HepG2 (cell line): ENCODE data around the gene SPRY1. TPM values are rescaled to one million over a fixed set of nuclear protein-coding genes. Genes with fewer than 3 reads are reported as not detected.
A peak's percentile ranks its signal among the peaks of the same experiment; 100 is the strongest.

Source experiments
- ARID4A ChIP-seq: sonication (generic); formaldehyde crosslinking; IDR thresholded peaks from 2 replicates; pipeline ENCODE4 v1.5.0; 2020; ENCODE audit warnings: mild to moderate bottlenecking, missing genetic modification reagents, borderline replicate concordance
- CBX2 ChIP-seq, 2 experiments: fragments of 200-600 bp in 1 of 2; sonication (generic); formaldehyde crosslinking in 1 of 2; IDR thresholded peaks; 2 replicates each; pipeline versions ENCODE4 v1.7.0 to v1.8.1; 2018 to 2022; ENCODE audit warnings: low read depth in 2 of 2, low read length in 1 of 2, mild to moderate bottlenecking in 1 of 2, missing genetic modification reagents in 1 of 2
- CC2D1A ChIP-seq: sonication (generic); formaldehyde crosslinking; IDR thresholded peaks from 2 replicates; pipeline ENCODE4 v1.8.1; 2023; ENCODE audit warnings: mild to moderate bottlenecking, missing genetic modification reagents
- CHD4 ChIP-seq: fragments of 200-600 bp; sonication (generic); IDR thresholded peaks from 2 replicates; pipeline ENCODE4 v1.7.0; 2017; ENCODE audit warnings: mild to moderate bottlenecking, low read length, borderline replicate concordance
- ELF1 ChIP-seq: sonication (generic); formaldehyde crosslinking; IDR thresholded peaks from 2 replicates; pipeline ENCODE4 v1.4.0; 2020; ENCODE audit warnings: missing genetic modification reagents
- ELF3 ChIP-seq: IDR thresholded peaks from 2 replicates; pipeline ENCODE4 v1.6.1; 2016; ENCODE audit warnings: missing genetic modification reagents, missing compliant biosample characterization
- ELK4 ChIP-seq: sonication (generic); formaldehyde crosslinking; IDR thresholded peaks from 2 replicates; pipeline ENCODE4 v1.9.0; 2021; ENCODE audit warnings: missing genetic modification reagents, borderline replicate concordance
- FOXP4 ChIP-seq: sonication (generic); formaldehyde crosslinking; IDR thresholded peaks from 2 replicates; pipeline ENCODE4 v1.4.0; 2020; ENCODE audit warnings: missing genetic modification reagents
- HDAC1 ChIP-seq: sonication (generic); formaldehyde crosslinking; IDR thresholded peaks from 2 replicates; pipeline ENCODE4 v1.5.1; 2020; ENCODE audit warnings: mild to moderate bottlenecking, missing genetic modification reagents
- MEIS2 ChIP-seq: sonication (generic); formaldehyde crosslinking; IDR thresholded peaks from 2 replicates; pipeline ENCODE4 v1.9.0; 2021; ENCODE audit warnings: mild to moderate bottlenecking, missing genetic modification reagents
- RBM22 ChIP-seq: fragments of 200-400 bp; formaldehyde crosslinking; optimal IDR thresholded peaks from 2 replicates; pipeline ENCODE3; 2017; ENCODE audit warnings: mild to moderate bottlenecking, low read length, moderate library complexity
- RXRB ChIP-seq: IDR thresholded peaks from 2 replicates; pipeline ENCODE4 v1.6.1; 2016; ENCODE audit warnings: borderline replicate concordance, missing genetic modification reagents, missing compliant biosample characterization
- TBX2 ChIP-seq: sonication (generic); formaldehyde crosslinking; IDR thresholded peaks from 2 replicates; pipeline ENCODE4 v1.5.0; 2020; ENCODE audit warnings: missing genetic modification reagents, mild to moderate bottlenecking, borderline replicate concordance
- TFDP2 ChIP-seq: sonication (generic); formaldehyde crosslinking; IDR thresholded peaks from 2 replicates; pipeline ENCODE4 v1.4.0; 2020; ENCODE audit warnings: missing genetic modification reagents
- TOE1 ChIP-seq: sonication (generic); formaldehyde crosslinking; IDR thresholded peaks from 2 replicates; pipeline ENCODE4 v1.4.0; 2020; ENCODE audit warnings: mild to moderate bottlenecking, missing genetic modification reagents
- ZFP37 ChIP-seq: sonication (generic); formaldehyde crosslinking; IDR thresholded peaks from 2 replicates; pipeline ENCODE4 v1.4.0; 2020; ENCODE audit warnings: missing genetic modification reagents, borderline replicate concordance
- ZFY ChIP-seq: sonication (generic); formaldehyde crosslinking; IDR thresholded peaks from 2 replicates; pipeline ENCODE4 v1.4.0; 2020; ENCODE audit warnings: missing genetic modification reagents
- ZMAT3 ChIP-seq: sonication (generic); formaldehyde crosslinking; conservative IDR thresholded peaks from 2 replicates; pipeline ENCODE4 v1.7.0; 2021; ENCODE audit warnings: missing genetic modification reagents
- ZNF10 ChIP-seq: sonication (generic); formaldehyde crosslinking; IDR thresholded peaks from 2 replicates; pipeline ENCODE4 v1.4.0; 2020; ENCODE audit warnings: mild to moderate bottlenecking, low read depth, missing genetic modification reagents, borderline replicate concordance
- ZNF232 ChIP-seq: sonication (generic); formaldehyde crosslinking; IDR thresholded peaks from 2 replicates; pipeline ENCODE4 v1.4.0; 2020; ENCODE audit warnings: missing genetic modification reagents, borderline replicate concordance
- ZNF263 ChIP-seq: sonication (generic); formaldehyde crosslinking; IDR thresholded peaks from 2 replicates; pipeline ENCODE4 v1.4.0; 2020; ENCODE audit warnings: missing genetic modification reagents
- ZNF737 ChIP-seq: sonication (generic); formaldehyde crosslinking; IDR thresholded peaks from 2 replicates; pipeline ENCODE4 v1.5.0; 2020; ENCODE audit warnings: missing genetic modification reagents, mild to moderate bottlenecking, borderline replicate concordance
- ZNF781 ChIP-seq: sonication (generic); formaldehyde crosslinking; IDR thresholded peaks from 2 replicates; pipeline ENCODE4 v1.5.1; 2020; ENCODE audit warnings: borderline replicate concordance, mild to moderate bottlenecking, missing genetic modification reagents; ENCODE audit errors: not compliant biosample characterization
- polyA plus RNA-seq, 8 experiments: library from polyadenylated mRNA; depleted of rRNA in 3 of 8; stranded (reverse) in 7 of 8; unstranded in 1 of 8; fragments of >200 nt; fragmentation: Illumina TruSeq in 4 of 8; extraction: Trizol in 4 of 8; gene quantifications; 2 replicates each; pipeline versions ENCODE4 v1.2.1 to v1.2.3, GENCODE V29; 2011 to 2016; ENCODE audit warnings: low read depth in 4 of 8, missing spikeins in 1 of 8, mixed read lengths in 1 of 8; ENCODE audit not compliant: insufficient read depth in 1 of 8
- total RNA-seq, 5 experiments: library from RNA; depleted of rRNA; stranded (reverse); fragments of >200 nt; fragmentation: Illumina TruSeq; extraction: Trizol; gene quantifications; 2 replicates each; pipeline ENCODE4 v1.2.3, GENCODE V29; 2016; ENCODE audit warnings: low read depth in 1 of 5

The SPRY1 gene
- total and polyA plus RNA-seq, 2 of the 13 experiments (the other 11 are each of a cell fraction or from before 2014, with no cell fraction given): 24.7 to 33.4 TPM

GRCh38 chr4:123415977-123416376 is 19.4 kb downstream of the SPRY1 start (continued):
- TF ChIP-seq ZNF737 (CRISPR knock-in tag) (no peak), ELK4 (CRISPR knock-in tag) (no peak), ZFY (no peak), ZNF10 (CRISPR knock-in tag) (no peak), ZNF232 (CRISPR knock-in tag) (no peak), ELF3 (CRISPR knock-in tag) (peak; percentile 83), ZNF263 (CRISPR knock-in tag) (no peak), RXRB (CRISPR knock-in tag) (peak; percentile 84), HDAC1 (CRISPR knock-in tag) (no peak), ZNF781 (CRISPR knock-in tag) (no peak), ZFP37 (CRISPR knock-in tag) (no peak), CHD4 (no peak), CC2D1A (CRISPR knock-in tag) (no peak), RBM22 (no peak), ZMAT3 (CRISPR knock-in tag) (no peak), TFDP2 (CRISPR knock-in tag) (no peak), ELF1 (CRISPR knock-in tag) (no peak), TBX2 (CRISPR knock-in tag) (peak; percentile 85), TOE1 (no peak), FOXP4 (CRISPR knock-in tag) (peak; percentile 95), MEIS2 (CRISPR knock-in tag) (0 out of 2 replicates have a peak, but pooled peaks have one; percentile 45), ARID4A (CRISPR knock-in tag) (no peak), CBX2 (IDR thresholded peaks at IDR 0.05; ENCODE audit: low read depth, low read length) (no peak), CBX2 (CRISPR knock-in tag; IDR thresholded peaks at IDR 0.05; ENCODE audit: low read depth) (no peak)
